Endodermal cell (in vitro differentiated cells): ENCODE results near the gene SUPT20H. TPM values are rescaled to one million over a fixed set of nuclear protein-coding genes. Genes with fewer than 3 reads are reported as not detected.

ENCODE experiments used
- DNase-seq: peaks from one replicate; pipeline ENCODE4 v3.0.0-alpha.2; 2017
- H3K27ac ChIP-seq: 2 replicates; pipeline ENCODE4 v1.5.1; 2013; ENCODE audit warnings: mild to moderate bottlenecking, low read depth, low read length, moderate library complexity
- H3K27me3 ChIP-seq: 2 replicates; pipeline ENCODE4 v1.6.1; 2013; ENCODE audit warnings: mild to moderate bottlenecking, low read length, moderate library complexity; ENCODE audit not compliant: insufficient read depth, control insufficient read depth, poor library complexity, severe bottlenecking
- H3K36me3 ChIP-seq: 2 replicates; pipeline ENCODE4 v1.7.0; 2013; ENCODE audit warnings: mild to moderate bottlenecking, low read length, moderate library complexity; ENCODE audit not compliant: control insufficient read depth, insufficient read depth
- H3K4me1 ChIP-seq: one replicate; pipeline ENCODE4 v1.7.0; 2013; ENCODE audit warnings: low read length; ENCODE audit not compliant: control insufficient read depth, insufficient read depth
- H3K4me3 ChIP-seq: 2 replicates; pipeline ENCODE4 v1.5.1; 2013; ENCODE audit warnings: mild to moderate bottlenecking, low read length, moderate library complexity
- H3K9ac ChIP-seq: 2 replicates; pipeline ENCODE4 v1.6.1; 2013; ENCODE audit warnings: mild to moderate bottlenecking, low read length, moderate library complexity; ENCODE audit not compliant: poor library complexity, severe bottlenecking; ENCODE audit errors: extremely low read depth
- H3K9me3 ChIP-seq: 2 replicates; pipeline ENCODE4 v1.6.1; 2013; ENCODE audit warnings: mild to moderate bottlenecking, low read length, moderate library complexity; ENCODE audit not compliant: control insufficient read depth
- H3K27ac Mint-ChIP-seq: 2 replicates; pipeline ENCODE4 v1.8.0; 2020; ENCODE audit warnings: mixed read lengths
- H3K27me3 Mint-ChIP-seq: 2 replicates; pipeline ENCODE4 v1.8.0; 2021; ENCODE audit warnings: mild to moderate bottlenecking, mixed read lengths; ENCODE audit not compliant: insufficient read depth
- H3K36me3 Mint-ChIP-seq: 2 replicates; pipeline ENCODE4 v1.8.0; 2020; ENCODE audit warnings: low read depth, mixed read lengths
- H3K4me1 Mint-ChIP-seq: 2 replicates; pipeline ENCODE4 v1.8.0; 2020; ENCODE audit warnings: mixed read lengths
- H3K4me3 Mint-ChIP-seq: 2 replicates; pipeline ENCODE4 v1.8.0; 2020; ENCODE audit warnings: mild to moderate bottlenecking, moderate library complexity, mixed read lengths
- H3K9me3 Mint-ChIP-seq: 2 replicates; pipeline ENCODE4 v1.8.0; 2020; ENCODE audit warnings: mild to moderate bottlenecking, mixed read lengths
- WGBS, 2 experiments: methylation state at CpG; one replicate each; pipeline versions ENCODE4 v1.1.5 to v1.1.7; 2013; ENCODE audit warnings: missing lambda C conversion rate in 2 of 2, mixed read lengths in 1 of 2; ENCODE audit not compliant: insufficient coverage in 1 of 2, insufficient read length in 1 of 2; 5-methylcytosine and 5-hydroxymethylcytosine counted together
- total RNA-seq, 2 donors: library from RNA; stranded (reverse); fragmentation: NEBNext Ultra II Directional in 1 of 2; extraction: Animal tissue kit (Norgen Biotek cat#: 25700) in 1 of 2; gene quantifications; 2 replicates in 1 of 2; 3 replicates in 1 of 2; pipeline ENCODE4 v1.2.1, GENCODE V29; 2021
- TF ChIP-seq, protein P1 (sequence below): fragments of 200-600 bp; sonication (generic); conservative IDR thresholded peaks from 2 replicates; pipeline ENCODE4 v1.5.0; 2021; ENCODE audit warnings: antibody characterized with exemption, mild to moderate bottlenecking

SUPT20H gene
- total RNA-seq, 2 donors from 2014 or later, result 84.8 to 102 TPM

DNA sequence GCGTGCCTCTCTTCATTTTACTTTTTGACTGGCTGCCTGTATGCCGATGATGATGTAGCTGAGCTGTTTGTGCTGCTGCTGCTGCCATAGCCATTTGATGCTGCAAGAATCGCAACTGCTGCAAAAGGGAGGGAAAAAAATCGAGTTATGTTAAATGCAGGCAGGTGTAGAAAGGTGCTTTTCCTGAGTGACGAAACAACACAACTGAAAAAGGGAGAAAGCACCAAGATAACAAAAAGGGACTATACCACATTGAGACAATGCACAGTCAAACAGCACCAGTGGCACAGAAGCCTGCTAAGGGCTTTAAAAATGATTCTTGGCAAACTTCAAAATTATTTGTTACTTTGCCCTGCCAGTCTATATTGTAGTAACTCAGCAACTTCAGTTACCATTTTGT lies 49.8 kb downstream of the SUPT20H start:
- no peak overlapping the region for H3K4me3 ChIP-seq
- H3K27me3 Mint-ChIP-seq, result no peaks in the 10 kb centered on the region
- H3K27me3 ChIP-seq, result no peaks in the 10 kb centered on the region
- TF ChIP-seq, protein P1, sequence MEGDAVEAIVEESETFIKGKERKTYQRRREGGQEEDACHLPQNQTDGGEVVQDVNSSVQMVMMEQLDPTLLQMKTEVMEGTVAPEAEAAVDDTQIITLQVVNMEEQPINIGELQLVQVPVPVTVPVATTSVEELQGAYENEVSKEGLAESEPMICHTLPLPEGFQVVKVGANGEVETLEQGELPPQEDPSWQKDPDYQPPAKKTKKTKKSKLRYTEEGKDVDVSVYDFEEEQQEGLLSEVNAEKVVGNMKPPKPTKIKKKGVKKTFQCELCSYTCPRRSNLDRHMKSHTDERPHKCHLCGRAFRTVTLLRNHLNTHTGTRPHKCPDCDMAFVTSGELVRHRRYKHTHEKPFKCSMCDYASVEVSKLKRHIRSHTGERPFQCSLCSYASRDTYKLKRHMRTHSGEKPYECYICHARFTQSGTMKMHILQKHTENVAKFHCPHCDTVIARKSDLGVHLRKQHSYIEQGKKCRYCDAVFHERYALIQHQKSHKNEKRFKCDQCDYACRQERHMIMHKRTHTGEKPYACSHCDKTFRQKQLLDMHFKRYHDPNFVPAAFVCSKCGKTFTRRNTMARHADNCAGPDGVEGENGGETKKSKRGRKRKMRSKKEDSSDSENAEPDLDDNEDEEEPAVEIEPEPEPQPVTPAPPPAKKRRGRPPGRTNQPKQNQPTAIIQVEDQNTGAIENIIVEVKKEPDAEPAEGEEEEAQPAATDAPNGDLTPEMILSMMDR, result no peak
- DNase-seq, result no peak
- no peak overlapping the region for H3K9ac ChIP-seq
- no peaks in the 10 kb centered on the region for H3K4me1 Mint-ChIP-seq
- peaks cover 66% of the 10 kb centered on the region for H3K36me3 Mint-ChIP-seq
- no peaks in the 10 kb centered on the region for H3K9me3 Mint-ChIP-seq
- no peak overlapping the region for H3K4me3 Mint-ChIP-seq
- peak overlapping the region; percentile 81 for H3K27ac Mint-ChIP-seq
- H3K27ac ChIP-seq, result no peak overlapping the region
- H3K36me3 ChIP-seq, result peaks cover 100% of the 10 kb centered on the region
- WGBS, 2 experiments, result 92 to 100% methylated on average over 1 to 5 of the region's 5 CpGs
- no peaks in the 10 kb centered on the region for H3K4me1 ChIP-seq
- H3K9me3 ChIP-seq, result no peaks in the 10 kb centered on the region

DNA sequence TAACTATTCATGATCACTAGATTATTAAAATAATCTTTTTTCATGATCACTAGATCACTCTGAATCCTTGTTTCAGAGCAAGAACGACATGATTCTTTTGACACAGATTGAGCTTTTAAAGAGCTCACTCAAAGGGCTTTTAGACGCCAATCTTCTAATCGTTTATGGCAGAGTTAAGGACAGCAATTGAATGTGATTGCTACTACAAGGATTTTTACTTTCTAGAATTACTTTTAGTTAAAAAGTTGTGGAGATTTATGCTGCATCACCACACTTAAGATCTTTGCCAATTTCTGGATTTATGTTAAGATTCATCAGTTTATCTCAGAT lies 57.6 kb downstream of the SUPT20H start:
- no peaks in the 10 kb centered on the region for H3K9me3 ChIP-seq
- TF ChIP-seq, protein P1, result no peak
- Mint-ChIP-seq H3K9me3 (no peaks in the 10 kb centered on the region), H3K27ac (peak overlapping the region; percentile 98), H3K27me3 (no peaks in the 10 kb centered on the region), H3K36me3 (peaks cover 34% of the 10 kb centered on the region), H3K4me3 (peak overlapping the region; percentile 92), H3K4me1 (peaks cover 13% of the 10 kb centered on the region)
- no peak overlapping the region for H3K27ac ChIP-seq
- no peaks in the 10 kb centered on the region for H3K27me3 ChIP-seq
- peak overlapping the region; percentile 96 for H3K9ac ChIP-seq
- 75 to 83% methylated on average over 2 to 3 of the region's 3 CpGs for WGBS, 2 experiments
- peaks cover 3% of the 10 kb centered on the region for H3K4me1 ChIP-seq
- peak overlapping the region; percentile 92 for H3K4me3 ChIP-seq
- H3K36me3 ChIP-seq, result peaks cover 46% of the 10 kb centered on the region
- no peak for DNase-seq

DNA sequence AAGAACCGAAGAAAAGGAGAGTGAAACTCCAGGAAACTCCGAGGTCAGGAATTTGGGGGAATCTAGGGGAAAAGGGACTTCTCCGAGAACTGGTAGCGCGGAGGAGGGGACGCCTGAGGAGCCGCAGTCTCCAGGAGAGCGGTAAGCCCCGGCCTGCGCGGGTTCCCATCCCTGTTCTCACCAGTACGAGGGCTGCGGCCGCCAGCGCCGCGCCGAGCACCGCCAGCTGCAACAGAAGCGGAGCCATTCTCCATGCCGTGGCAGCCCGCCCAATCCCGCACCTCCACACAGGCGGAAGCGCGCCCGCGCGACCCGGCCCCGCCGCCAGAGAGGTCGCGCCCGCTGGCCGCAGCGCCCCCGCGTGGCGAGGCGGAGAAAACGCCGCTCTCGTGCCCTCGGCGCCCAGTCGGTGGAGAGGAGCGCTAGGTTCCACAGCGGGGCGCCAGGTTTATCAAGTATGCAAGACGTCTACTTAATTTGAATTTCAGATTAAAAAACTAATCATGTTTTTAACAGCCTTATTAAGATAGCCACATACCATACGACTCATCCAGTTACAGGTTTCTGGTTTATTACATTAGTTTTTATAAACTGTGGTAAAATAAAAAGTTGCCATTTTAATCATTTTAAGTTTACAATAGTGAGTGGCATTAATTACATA lies 60.3 kb downstream of the SUPT20H start, which contains the start of gene ALG5:
Gene ALG5 (minus strand): TSS at position 287 of the 661 bp plus-strand sequence. CDS start 40 bp downstream, at position 247.
- H3K4me3 ChIP-seq, result peak within 1 kb of the TSS; percentile 92
- H3K4me1 ChIP-seq, result peaks cover 3% of the 10 kb centered on the region

More for the DNA sequence above, 60.3 kb downstream of the SUPT20H start, which contains the start of gene ALG5:
- H3K4me1 Mint-ChIP-seq, result peaks cover 13% of the 10 kb centered on the region
- H3K27ac Mint-ChIP-seq, result peak within 1 kb of the TSS; percentile 98
- H3K27ac ChIP-seq, result peak within 1 kb of the TSS; percentile 98
- peaks cover 34% of the 10 kb centered on the region for H3K36me3 ChIP-seq
- no peaks in the 10 kb centered on the region for H3K27me3 ChIP-seq
- H3K4me3 Mint-ChIP-seq, result peak within 1 kb of the TSS; percentile 92
- peak; percentile 96 for DNase-seq
- no peaks in the 10 kb centered on the region for H3K9me3 ChIP-seq
- TF ChIP-seq, protein P1, result peak; percentile 98
- peak within 1 kb of the TSS; percentile 96 for H3K9ac ChIP-seq
- 0% methylated on average over 3 to 51 of the region's 52 CpGs for WGBS, 2 experiments
- no peaks in the 10 kb centered on the region for H3K9me3 Mint-ChIP-seq
- no peaks in the 10 kb centered on the region for H3K27me3 Mint-ChIP-seq
- H3K36me3 Mint-ChIP-seq, result peaks cover 14% of the 10 kb centered on the region
